ENCODE data around the gene TPM1. TPM values are rescaled to one million over a fixed set of nuclear protein-coding genes. Genes with fewer than 3 reads are reported as not detected.

TPM1 gene
- polyA plus RNA-seq, 4 donors: 269 to 542 (median 382) TPM

DNA sequence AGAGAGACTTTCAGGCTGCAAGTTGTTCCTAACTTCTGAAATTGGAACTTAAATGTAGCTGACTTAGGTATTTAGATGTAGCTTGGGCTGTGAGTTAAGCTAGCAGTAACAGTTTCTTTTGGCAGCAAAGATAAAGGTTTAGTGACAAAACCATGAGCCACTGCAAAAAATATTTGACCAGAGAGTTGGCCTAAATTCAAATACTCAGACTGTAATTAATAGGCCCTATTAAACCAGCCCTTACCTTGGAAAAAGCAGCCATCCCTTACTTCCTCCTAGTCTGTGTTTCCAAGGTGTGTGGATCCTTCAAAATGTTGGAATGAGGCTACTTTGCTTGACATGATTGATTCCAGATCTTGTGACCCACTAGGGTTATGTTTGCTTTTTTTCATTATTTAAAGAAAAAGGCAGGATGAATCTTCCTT lies 8.2 kb downstream of the TPM1 start:
- FAIRE-seq: no peak
- DNase-seq: no peak
- peaks cover 4 to 60% (median 19%) of the 10 kb centered on the region in 3 donors for H3K4me1 ChIP-seq (ENCODE audit: control insufficient read depth in 3 of 3, insufficient read depth in 2 of 3, low read depth in 1 of 3, low read length in 2 of 3)
- H3K27ac ChIP-seq (ENCODE audit: low read depth in 1 of 3, low read length in 2 of 3): peak overlapping the region; percentile 86 to 97 (median 96)
- H3K4me3 ChIP-seq (ENCODE audit: low read depth in 1 of 3, low read length in 3 of 3): peak overlapping the region in 1 of 3 donors; percentile 93
- no peaks in the 10 kb centered on the region for H3K27me3 ChIP-seq (ENCODE audit: control insufficient read depth in 3 of 3, insufficient read depth in 3 of 3, low read length in 3 of 3)
- peaks cover 0 to 12% (median 0%) of the 10 kb centered on the region in 3 donors for H3K36me3 ChIP-seq (ENCODE audit: control insufficient read depth in 3 of 3, insufficient read depth in 2 of 3, low read depth in 1 of 3, low read length in 3 of 3)
- no peaks in the 10 kb centered on the region for H3K9me3 ChIP-seq (ENCODE audit: control insufficient read depth in 2 of 2, insufficient read depth in 1 of 2, low read depth in 1 of 2, low read length in 1 of 2)

DNA sequence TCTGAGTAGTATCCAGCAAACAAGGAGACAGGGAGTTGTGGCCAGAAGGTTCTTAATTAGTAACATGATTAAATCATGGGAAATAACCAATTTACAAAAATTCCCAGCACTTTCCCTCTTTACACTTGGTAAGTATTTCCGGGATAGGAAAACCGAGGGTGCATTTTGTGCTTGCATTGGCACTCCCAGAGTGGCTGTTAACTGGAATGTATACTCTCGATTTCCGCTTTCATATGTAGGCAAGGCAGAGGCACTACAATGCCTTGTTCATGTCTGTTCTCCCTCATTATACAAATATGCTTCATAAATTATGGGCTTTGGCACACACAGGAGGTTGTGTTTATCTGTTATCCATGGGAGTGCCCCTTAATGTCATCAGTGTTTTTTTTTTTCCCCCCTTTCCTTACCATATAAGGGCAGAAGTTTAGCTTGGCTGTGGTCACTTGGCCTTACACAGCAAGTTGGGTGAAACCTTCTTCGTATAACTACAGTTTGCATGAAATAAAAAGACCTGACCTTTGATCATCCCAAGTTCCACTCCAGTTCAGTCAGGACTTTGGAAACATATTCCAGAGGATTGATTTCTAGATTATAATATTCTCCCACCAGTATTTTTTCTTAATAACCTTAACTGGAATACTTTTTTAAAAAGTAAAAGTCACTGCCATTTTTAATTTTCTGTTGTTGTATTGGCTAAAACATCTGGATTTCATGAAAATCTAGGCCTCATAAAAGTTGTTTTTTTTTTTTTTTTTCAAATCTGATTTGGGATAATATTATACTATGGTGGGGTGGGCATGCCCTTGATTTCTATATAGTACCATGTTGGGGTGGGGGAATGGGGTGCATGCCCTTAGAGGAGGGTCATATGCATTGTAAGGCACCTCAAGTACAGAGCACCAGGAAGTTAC lies 8.9 kb downstream of the TPM1 start:
- Histone ChIP-seq H3K4me1 (ENCODE audit: control insufficient read depth in 3 of 3, insufficient read depth in 2 of 3, low read depth in 1 of 3, low read length in 2 of 3) (peaks cover 4 to 63% (median 22%) of the 10 kb centered on the region in 3 donors), H3K9me3 (ENCODE audit: control insufficient read depth in 2 of 2, insufficient read depth in 1 of 2, low read depth in 1 of 2, low read length in 1 of 2) (no peaks in the 10 kb centered on the region), H3K4me3 (ENCODE audit: low read depth in 1 of 3, low read length in 3 of 3) (peak overlapping the region in 1 of 3 donors; percentile 93), H3K27me3 (ENCODE audit: control insufficient read depth in 3 of 3, insufficient read depth in 3 of 3, low read length in 3 of 3) (no peaks in the 10 kb centered on the region), H3K36me3 (ENCODE audit: control insufficient read depth in 3 of 3, insufficient read depth in 2 of 3, low read depth in 1 of 3, low read length in 3 of 3) (peaks cover 0 to 15% (median 2%) of the 10 kb centered on the region in 3 donors), H3K27ac (ENCODE audit: low read depth in 1 of 3, low read length in 2 of 3) (peak overlapping the region; percentile 86 to 97 (median 96))
- peak; percentile 88 to 92 for DNase-seq
- WGBS, 3 donors: 5 to 39% (median 29%) methylated on average over 5 of the region's 5 CpGs
- no peak for FAIRE-seq

DNA sequence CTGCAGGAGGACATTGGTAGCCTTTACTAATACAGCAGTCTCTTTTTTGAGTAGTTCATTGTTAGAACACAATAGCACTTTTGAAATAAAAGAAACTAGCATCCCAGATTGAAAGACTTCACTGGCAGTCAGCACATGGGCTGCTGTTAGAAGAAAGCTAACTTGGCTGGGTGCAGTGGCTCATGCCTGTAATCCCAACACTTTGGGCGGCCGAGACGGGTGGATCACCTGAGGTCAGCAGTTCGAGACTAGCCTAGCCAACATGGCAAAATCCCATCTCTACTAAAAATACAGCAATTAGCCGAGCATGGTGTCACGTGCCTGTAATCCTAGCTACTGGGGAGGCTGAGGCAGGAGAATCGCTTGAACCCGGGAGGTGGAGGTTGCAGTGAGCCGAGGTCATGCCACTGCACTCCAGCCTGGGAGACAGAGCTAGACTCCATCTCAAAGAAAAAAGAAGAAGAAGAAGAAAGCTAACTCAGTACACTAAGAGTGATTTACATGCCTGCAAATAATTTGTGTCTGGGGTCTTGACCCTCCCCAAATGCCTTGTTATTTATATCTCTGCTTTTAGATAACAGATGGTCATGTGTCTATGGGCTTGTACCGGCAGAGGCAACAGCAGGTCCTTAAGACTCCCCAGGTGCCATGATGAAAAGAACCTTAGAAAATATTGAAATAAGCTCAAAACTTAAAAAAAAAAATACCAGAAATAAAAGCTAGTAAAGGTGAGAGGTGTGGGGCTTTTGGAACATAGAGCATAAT lies 9.7 kb downstream of the TPM1 start:
- Histone ChIP-seq H3K4me3 (ENCODE audit: low read depth in 1 of 3, low read length in 3 of 3) (no peak overlapping the region), H3K27ac (ENCODE audit: low read depth in 1 of 3, low read length in 2 of 3) (peak overlapping the region; percentile 65 to 95 (median 86)), H3K27me3 (ENCODE audit: control insufficient read depth in 3 of 3, insufficient read depth in 3 of 3, low read length in 3 of 3) (no peaks in the 10 kb centered on the region), H3K36me3 (ENCODE audit: control insufficient read depth in 3 of 3, insufficient read depth in 2 of 3, low read depth in 1 of 3, low read length in 3 of 3) (peaks cover 0 to 15% (median 2%) of the 10 kb centered on the region in 3 donors), H3K4me1 (ENCODE audit: control insufficient read depth in 3 of 3, insufficient read depth in 2 of 3, low read depth in 1 of 3, low read length in 2 of 3) (peaks cover 4 to 62% (median 22%) of the 10 kb centered on the region in 3 donors), H3K9me3 (ENCODE audit: control insufficient read depth in 2 of 2, insufficient read depth in 1 of 2, low read depth in 1 of 2, low read length in 1 of 2) (no peaks in the 10 kb centered on the region)
- WGBS, 3 donors: 77 to 83% (median 82%) methylated on average over 10 of the region's 10 CpGs
- no peak for FAIRE-seq
- DNase-seq: no peak

DNA sequence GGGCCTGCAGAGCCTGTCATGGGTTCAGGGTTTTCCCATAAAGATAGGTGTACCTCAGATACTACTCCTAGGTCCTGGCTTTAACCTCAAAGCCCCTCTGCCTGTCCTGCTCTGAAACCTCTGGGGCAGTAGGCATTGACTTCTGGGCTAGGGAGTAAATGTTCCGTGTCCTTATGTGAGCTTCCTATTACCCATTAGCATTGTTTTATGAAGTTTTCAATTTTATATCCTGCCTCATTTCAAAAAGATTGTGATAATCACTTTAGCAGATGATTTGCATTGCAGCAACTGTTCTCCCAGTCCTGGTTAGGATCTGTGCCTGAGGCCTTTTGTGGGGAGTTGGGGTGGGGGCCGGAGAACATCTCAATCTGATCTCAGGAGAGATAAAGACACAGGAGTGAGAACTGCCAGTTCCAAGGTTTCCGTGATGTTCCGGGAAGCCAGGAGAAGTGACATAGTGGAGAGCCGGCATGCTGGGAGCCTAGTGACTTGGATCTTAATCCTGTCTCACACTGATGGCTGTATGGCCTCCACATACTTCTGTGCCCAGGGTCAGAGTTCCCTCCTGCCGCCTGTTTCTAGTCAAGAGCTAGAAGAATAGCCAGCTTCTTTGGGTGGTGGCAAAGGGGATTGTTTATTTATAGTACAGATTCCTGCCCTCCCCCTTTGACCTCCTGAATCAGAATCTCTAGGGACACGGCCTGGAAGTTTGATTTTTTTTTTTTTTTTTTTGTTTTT lies 10.6 kb downstream of the TPM1 start:
- Histone ChIP-seq H3K4me3 (ENCODE audit: low read depth in 1 of 3, low read length in 3 of 3) (no peak overlapping the region), H3K27ac (ENCODE audit: low read depth in 1 of 3, low read length in 2 of 3) (peak overlapping the region; percentile 78 to 91 (median 86)), H3K36me3 (ENCODE audit: control insufficient read depth in 3 of 3, insufficient read depth in 2 of 3, low read depth in 1 of 3, low read length in 3 of 3) (peaks cover 5 to 20% (median 6%) of the 10 kb centered on the region in 3 donors), H3K27me3 (ENCODE audit: control insufficient read depth in 3 of 3, insufficient read depth in 3 of 3, low read length in 3 of 3) (no peaks in the 10 kb centered on the region), H3K4me1 (ENCODE audit: control insufficient read depth in 3 of 3, insufficient read depth in 2 of 3, low read depth in 1 of 3, low read length in 2 of 3) (peaks cover 2 to 58% (median 19%) of the 10 kb centered on the region in 3 donors), H3K9me3 (ENCODE audit: control insufficient read depth in 2 of 2, insufficient read depth in 1 of 2, low read depth in 1 of 2, low read length in 1 of 2) (no peaks in the 10 kb centered on the region)
- WGBS, 3 donors: 12 to 37% (median 32%) methylated on average over 7 of the region's 7 CpGs
- DNase-seq (peak; percentile 55 to 74), FAIRE-seq (no peak)

DNA sequence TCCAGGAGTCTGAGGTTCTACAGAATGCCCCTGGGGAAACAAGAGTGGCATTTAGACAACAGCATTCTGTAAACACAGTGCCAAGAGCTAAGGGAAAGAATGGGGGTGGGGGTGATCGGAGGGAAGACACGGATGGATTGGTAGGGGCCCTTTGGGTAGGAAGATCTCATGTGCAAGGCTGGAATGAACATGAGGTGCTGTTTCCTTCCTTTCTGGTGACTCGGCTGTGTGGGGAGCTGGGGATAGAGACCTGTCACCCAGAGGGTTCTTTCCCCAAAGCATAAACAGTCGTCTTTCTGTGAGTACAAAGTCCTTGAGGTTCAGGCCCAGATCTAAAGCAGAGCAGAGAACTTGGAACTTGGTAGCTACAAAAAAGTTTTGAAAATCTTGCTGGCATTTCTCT lies 11.7 kb downstream of the TPM1 start:
- FAIRE-seq: no peak
- peaks cover 2 to 58% (median 19%) of the 10 kb centered on the region in 3 donors for H3K4me1 ChIP-seq (ENCODE audit: control insufficient read depth in 3 of 3, insufficient read depth in 2 of 3, low read depth in 1 of 3, low read length in 2 of 3)
- no peaks in the 10 kb centered on the region for H3K9me3 ChIP-seq (ENCODE audit: control insufficient read depth in 2 of 2, insufficient read depth in 1 of 2, low read depth in 1 of 2, low read length in 1 of 2)
- WGBS, 3 donors: 15 to 43% (median 42%) methylated on average over 4 of the region's 4 CpGs
- peak; percentile 59 to 63 for DNase-seq
- peak overlapping the region; percentile 53 to 85 (median 75) for H3K27ac ChIP-seq (ENCODE audit: low read depth in 1 of 3, low read length in 2 of 3)
- peaks cover 7 to 24% (median 8%) of the 10 kb centered on the region in 3 donors for H3K36me3 ChIP-seq (ENCODE audit: control insufficient read depth in 3 of 3, insufficient read depth in 2 of 3, low read depth in 1 of 3, low read length in 3 of 3)
- H3K27me3 ChIP-seq (ENCODE audit: control insufficient read depth in 3 of 3, insufficient read depth in 3 of 3, low read length in 3 of 3): no peaks in the 10 kb centered on the region
- H3K4me3 ChIP-seq (ENCODE audit: low read depth in 1 of 3, low read length in 3 of 3): no peak overlapping the region

DNA sequence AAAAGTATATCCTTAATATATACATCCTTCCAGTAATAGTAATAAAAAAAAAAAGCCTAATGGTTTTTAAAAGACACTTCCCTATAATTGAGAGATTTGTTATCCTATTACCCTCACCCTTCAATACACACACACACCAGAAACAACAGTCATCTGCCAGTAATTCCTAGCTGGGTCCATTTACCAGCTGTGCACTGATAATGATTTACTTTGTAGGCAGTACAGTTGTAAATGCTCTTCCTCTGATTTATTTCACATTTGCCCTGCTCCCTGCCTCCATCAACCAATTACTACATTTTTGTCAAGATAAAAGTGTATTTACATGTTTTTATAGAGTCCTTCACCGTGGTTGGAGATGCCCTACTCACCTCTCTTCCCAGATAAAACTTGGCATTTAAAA lies 12.4 kb downstream of the TPM1 start:
- H3K4me1 ChIP-seq (ENCODE audit: control insufficient read depth in 3 of 3, insufficient read depth in 2 of 3, low read depth in 1 of 3, low read length in 2 of 3): peaks cover 6 to 52% (median 19%) of the 10 kb centered on the region in 3 donors
- no peaks in the 10 kb centered on the region for H3K9me3 ChIP-seq (ENCODE audit: control insufficient read depth in 2 of 2, insufficient read depth in 1 of 2, low read depth in 1 of 2, low read length in 1 of 2)
- WGBS, 3 donors: 14 to 44% (median 24%) methylated on average over 1 of the region's 1 CpG
- H3K27me3 ChIP-seq (ENCODE audit: control insufficient read depth in 3 of 3, insufficient read depth in 3 of 3, low read length in 3 of 3): no peaks in the 10 kb centered on the region
- DNase-seq (peak; percentile 59 to 74), FAIRE-seq (no peak)
- H3K4me3 ChIP-seq (ENCODE audit: low read depth in 1 of 3, low read length in 3 of 3): no peak overlapping the region
- peaks cover 13 to 30% (median 14%) of the 10 kb centered on the region in 3 donors for H3K36me3 ChIP-seq (ENCODE audit: control insufficient read depth in 3 of 3, insufficient read depth in 2 of 3, low read depth in 1 of 3, low read length in 3 of 3)
- peak overlapping the region in 1 of 3 donors; percentile 85 for H3K27ac ChIP-seq (ENCODE audit: low read depth in 1 of 3, low read length in 2 of 3)

DNA sequence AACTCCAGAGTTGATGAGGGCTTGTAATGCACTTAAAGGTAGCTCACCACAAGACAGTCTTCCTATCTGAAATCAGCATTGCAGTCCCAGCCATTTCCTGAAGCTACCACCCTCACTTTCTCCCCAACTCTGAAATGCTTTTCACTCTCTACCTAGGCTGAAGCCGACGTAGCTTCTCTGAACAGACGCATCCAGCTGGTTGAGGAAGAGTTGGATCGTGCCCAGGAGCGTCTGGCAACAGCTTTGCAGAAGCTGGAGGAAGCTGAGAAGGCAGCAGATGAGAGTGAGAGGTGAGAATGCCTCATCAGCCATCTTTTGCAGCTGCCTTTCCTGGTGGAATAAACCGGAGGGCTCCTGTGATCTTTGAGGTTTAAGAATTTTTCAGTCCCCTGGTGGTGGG lies 14.3 kb downstream of the TPM1 start:
- DNase-seq: no peak
- peak overlapping the region in 1 of 3 donors; percentile 32 for H3K27ac ChIP-seq (ENCODE audit: low read depth in 1 of 3, low read length in 2 of 3)

More for the DNA sequence above, 14.3 kb downstream of the TPM1 start:
- Histone ChIP-seq H3K4me3 (ENCODE audit: low read depth in 1 of 3, low read length in 3 of 3) (no peak overlapping the region), H3K36me3 (ENCODE audit: control insufficient read depth in 3 of 3, insufficient read depth in 2 of 3, low read depth in 1 of 3, low read length in 3 of 3) (peaks cover 18 to 42% (median 28%) of the 10 kb centered on the region in 3 donors), H3K27me3 (ENCODE audit: control insufficient read depth in 3 of 3, insufficient read depth in 3 of 3, low read length in 3 of 3) (no peaks in the 10 kb centered on the region), H3K4me1 (ENCODE audit: control insufficient read depth in 3 of 3, insufficient read depth in 2 of 3, low read depth in 1 of 3, low read length in 2 of 3) (peaks cover 6 to 36% (median 15%) of the 10 kb centered on the region in 3 donors), H3K9me3 (ENCODE audit: control insufficient read depth in 2 of 2, insufficient read depth in 1 of 2, low read depth in 1 of 2, low read length in 1 of 2) (no peaks in the 10 kb centered on the region)
- no peak for FAIRE-seq
- 43 to 51% (median 51%) methylated on average over 6 of the region's 6 CpGs for WGBS, 3 donors

Data from small intestine (tissue), 7 donors.